ENCODE data around the gene KCNC1.

Gene KCNC1

DNA sequence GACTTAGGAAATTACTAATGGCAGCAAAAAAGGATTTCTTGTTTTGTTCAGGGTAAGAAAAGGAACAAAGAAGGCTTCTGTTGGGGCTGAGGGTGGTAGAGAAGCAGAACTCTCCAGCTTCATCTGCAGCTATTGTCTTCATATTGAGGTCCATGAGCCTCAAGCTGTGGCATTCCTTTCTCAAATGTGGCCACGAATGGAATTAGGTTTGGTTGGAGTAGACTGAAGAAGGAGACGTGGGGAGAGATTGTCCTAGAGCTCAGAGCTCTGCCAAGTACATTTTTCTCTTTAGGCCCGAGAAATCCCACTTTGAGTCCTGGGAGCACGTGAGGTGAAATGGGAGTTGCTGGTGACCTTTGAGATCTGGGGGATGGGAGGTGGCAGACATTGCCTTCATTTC is 41.0 kb upstream of the KCNC1 start:
- Histone ChIP-seq H3F3A (ENCODE audit: insufficient read depth, low read length) (no peaks in the 10 kb centered on the region), H3K9me2 (ENCODE audit: low read depth, low read length) (no peaks in the 10 kb centered on the region), H3K4me1 (ENCODE audit: insufficient read depth, low read length, severe bottlenecking) (no peaks in the 10 kb centered on the region), H3K36me3 (ENCODE audit: insufficient read depth, low read length) (no peaks in the 10 kb centered on the region), H2AFZ (ENCODE audit: low read length) (no peak overlapping the region), H3K27me3 (ENCODE audit: insufficient read depth, low read length) (no peaks in the 10 kb centered on the region), H3K9ac (ENCODE audit: low read length) (no peak overlapping the region), H3K4me3 (ENCODE audit: low read depth, low read length, poor library complexity, severe bottlenecking) (no peak overlapping the region), H4K20me1 (ENCODE audit: insufficient read depth, low read length) (no peaks in the 10 kb centered on the region), H3K4me2 (ENCODE audit: low read length) (no peak overlapping the region), H3K9me3 (ENCODE audit: low read length) (no peaks in the 10 kb centered on the region), H3K27ac (ENCODE audit: low read depth, low read length, poor library complexity, severe bottlenecking) (no peak overlapping the region), H3K79me2 (ENCODE audit: insufficient read depth, low read length) (no peaks in the 10 kb centered on the region)
- TF ChIP-seq, protein P1, sequence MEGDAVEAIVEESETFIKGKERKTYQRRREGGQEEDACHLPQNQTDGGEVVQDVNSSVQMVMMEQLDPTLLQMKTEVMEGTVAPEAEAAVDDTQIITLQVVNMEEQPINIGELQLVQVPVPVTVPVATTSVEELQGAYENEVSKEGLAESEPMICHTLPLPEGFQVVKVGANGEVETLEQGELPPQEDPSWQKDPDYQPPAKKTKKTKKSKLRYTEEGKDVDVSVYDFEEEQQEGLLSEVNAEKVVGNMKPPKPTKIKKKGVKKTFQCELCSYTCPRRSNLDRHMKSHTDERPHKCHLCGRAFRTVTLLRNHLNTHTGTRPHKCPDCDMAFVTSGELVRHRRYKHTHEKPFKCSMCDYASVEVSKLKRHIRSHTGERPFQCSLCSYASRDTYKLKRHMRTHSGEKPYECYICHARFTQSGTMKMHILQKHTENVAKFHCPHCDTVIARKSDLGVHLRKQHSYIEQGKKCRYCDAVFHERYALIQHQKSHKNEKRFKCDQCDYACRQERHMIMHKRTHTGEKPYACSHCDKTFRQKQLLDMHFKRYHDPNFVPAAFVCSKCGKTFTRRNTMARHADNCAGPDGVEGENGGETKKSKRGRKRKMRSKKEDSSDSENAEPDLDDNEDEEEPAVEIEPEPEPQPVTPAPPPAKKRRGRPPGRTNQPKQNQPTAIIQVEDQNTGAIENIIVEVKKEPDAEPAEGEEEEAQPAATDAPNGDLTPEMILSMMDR (IDR thresholded peaks at IDR 0.05; ENCODE audit: low read length), result no peak
- TF ChIP-seq EZH2 (IDR thresholded peaks at IDR 0.05; ENCODE audit: borderline replicate concordance, low read length), result no peak

DNA sequence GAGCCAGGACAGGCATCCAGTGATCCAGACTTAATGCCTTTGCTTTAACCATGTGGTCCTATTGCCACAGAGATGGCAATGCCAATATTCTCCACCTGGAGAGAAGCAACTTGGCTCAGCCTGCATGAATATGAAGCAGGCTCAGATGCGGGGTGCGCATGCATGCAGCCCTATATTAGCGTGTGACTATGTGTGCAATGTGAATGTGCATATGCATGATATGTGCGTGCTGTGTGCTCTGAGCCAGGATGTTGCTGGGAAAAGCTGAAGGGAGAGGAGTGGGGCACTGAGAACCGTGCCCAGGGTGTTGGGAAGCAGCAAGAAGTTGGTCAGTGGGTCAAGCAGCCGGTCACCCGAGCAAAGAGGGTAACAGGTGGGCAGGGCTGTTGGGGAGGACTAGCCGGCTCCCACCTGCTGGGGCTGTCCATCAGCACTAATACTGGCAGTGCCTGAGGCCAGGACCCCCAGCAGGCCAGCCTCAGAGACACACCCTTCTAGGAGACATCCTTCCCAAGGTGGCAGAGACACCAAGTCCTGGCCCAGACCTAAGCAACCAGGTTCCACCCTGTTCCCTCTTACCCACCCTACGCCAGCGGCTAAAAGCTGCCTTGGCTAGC is 40.0 kb upstream of the KCNC1 start:
- no peaks in the 10 kb centered on the region for H3K9me2 ChIP-seq (ENCODE audit: low read depth, low read length)
- no peak overlapping the region for H2AFZ ChIP-seq (ENCODE audit: low read length)
- no peak overlapping the region for H3K4me3 ChIP-seq (ENCODE audit: low read depth, low read length, poor library complexity, severe bottlenecking)
- H3F3A ChIP-seq (ENCODE audit: insufficient read depth, low read length), result no peaks in the 10 kb centered on the region
- TF ChIP-seq, protein P1 (IDR thresholded peaks at IDR 0.05; ENCODE audit: low read length), result no peak
- no peak for TF ChIP-seq EZH2 (IDR thresholded peaks at IDR 0.05; ENCODE audit: borderline replicate concordance, low read length)
- no peaks in the 10 kb centered on the region for H3K9me3 ChIP-seq (ENCODE audit: low read length)
- H3K36me3 ChIP-seq (ENCODE audit: insufficient read depth, low read length), result no peaks in the 10 kb centered on the region
- no peaks in the 10 kb centered on the region for H3K4me1 ChIP-seq (ENCODE audit: insufficient read depth, low read length, severe bottlenecking)
- H3K27me3 ChIP-seq (ENCODE audit: insufficient read depth, low read length), result no peaks in the 10 kb centered on the region
- H3K27ac ChIP-seq (ENCODE audit: low read depth, low read length, poor library complexity, severe bottlenecking), result no peak overlapping the region
- H4K20me1 ChIP-seq (ENCODE audit: insufficient read depth, low read length), result no peaks in the 10 kb centered on the region
- H3K9ac ChIP-seq (ENCODE audit: low read length), result no peak overlapping the region
- H3K79me2 ChIP-seq (ENCODE audit: insufficient read depth, low read length), result no peaks in the 10 kb centered on the region
- H3K4me2 ChIP-seq (ENCODE audit: low read length), result no peak overlapping the region

DNA sequence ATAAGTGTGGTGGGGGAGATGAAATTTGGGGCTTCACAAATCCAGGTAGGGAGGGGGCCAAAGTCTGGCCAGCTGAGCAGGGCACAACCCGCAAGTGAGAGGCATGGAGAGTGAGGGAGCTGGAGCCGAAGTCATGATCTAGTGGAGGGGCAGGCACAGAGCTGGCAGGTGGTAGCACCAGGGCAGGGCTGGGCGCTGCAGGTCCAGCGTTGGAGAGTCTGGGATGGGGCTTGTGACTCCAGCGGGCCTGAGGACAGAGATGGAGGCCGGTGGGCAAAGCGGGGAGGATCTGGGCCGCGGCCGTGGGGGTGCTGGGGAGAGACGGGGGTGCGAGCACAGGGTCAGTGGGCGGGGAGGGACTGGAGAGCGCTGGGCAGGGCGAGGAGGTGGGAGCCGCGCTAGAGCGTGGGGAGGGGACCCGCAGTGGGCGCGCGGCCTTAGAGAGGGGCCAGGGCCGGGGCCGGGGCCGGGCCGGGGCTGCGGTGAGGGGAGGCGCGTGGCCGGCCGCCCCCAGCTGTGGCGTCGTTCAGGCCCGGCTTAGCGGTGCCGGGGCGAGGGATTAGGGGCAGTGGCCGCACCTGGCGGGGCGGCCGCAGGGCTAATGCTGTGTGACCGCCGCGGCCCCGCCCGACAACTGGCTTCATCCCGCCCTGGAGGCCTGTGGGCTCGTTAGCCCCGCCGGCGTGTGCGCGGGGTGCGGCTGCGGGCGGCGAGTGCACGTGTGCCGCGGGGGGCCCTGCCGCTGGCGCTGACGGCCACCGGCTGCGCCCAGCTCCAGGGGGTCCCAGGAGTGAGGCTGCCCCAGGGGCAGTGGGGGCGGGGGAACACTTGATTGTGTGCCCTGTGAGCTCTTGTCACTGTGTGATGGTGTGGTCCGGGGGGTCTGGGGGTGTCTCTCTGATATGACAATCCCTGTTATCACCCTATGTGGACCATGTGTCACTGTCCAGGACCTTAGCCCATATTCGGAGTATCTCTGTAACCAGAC is 38.8 kb upstream of the KCNC1 start:
- Histone ChIP-seq H3K4me1 (ENCODE audit: insufficient read depth, low read length, severe bottlenecking) (no peaks in the 10 kb centered on the region), H3K9ac (ENCODE audit: low read length) (no peak overlapping the region), H4K20me1 (ENCODE audit: insufficient read depth, low read length) (no peaks in the 10 kb centered on the region), H3K4me3 (ENCODE audit: low read depth, low read length, poor library complexity, severe bottlenecking) (no peak overlapping the region), H3F3A (ENCODE audit: insufficient read depth, low read length) (no peaks in the 10 kb centered on the region), H3K4me2 (ENCODE audit: low read length) (no peak overlapping the region), H2AFZ (ENCODE audit: low read length) (no peak overlapping the region), H3K27me3 (ENCODE audit: insufficient read depth, low read length) (no peaks in the 10 kb centered on the region), H3K36me3 (ENCODE audit: insufficient read depth, low read length) (no peaks in the 10 kb centered on the region), H3K9me3 (ENCODE audit: low read length) (no peaks in the 10 kb centered on the region), H3K9me2 (ENCODE audit: low read depth, low read length) (no peaks in the 10 kb centered on the region), H3K79me2 (ENCODE audit: insufficient read depth, low read length) (no peaks in the 10 kb centered on the region), H3K27ac (ENCODE audit: low read depth, low read length, poor library complexity, severe bottlenecking) (no peak overlapping the region)
- no peak for TF ChIP-seq EZH2 (IDR thresholded peaks at IDR 0.05; ENCODE audit: borderline replicate concordance, low read length)
- TF ChIP-seq, protein P1 (IDR thresholded peaks at IDR 0.05; ENCODE audit: low read length), result no peak

All from OCI-LY1 (cell line).